H1 (cell line): Measurements from ENCODE around the gene RAP2B. TPM values are rescaled to one million over a fixed set of nuclear protein-coding genes. Genes with fewer than 3 reads are reported as not detected.

Source experiments
- CTCF ChIA-PET: fragments of 300-600 bp; sonication (Branson Sonifier 250); formaldehyde crosslinking; loops from one replicate; lab custom pipeline; 2021; ENCODE audit not compliant: partially characterized antibody; lab: Charles Lee
- POLR2A ChIA-PET: fragments of 300-600 bp; sonication (Branson Sonifier 250); formaldehyde crosslinking; loops from one replicate; lab custom pipeline; 2021; ENCODE audit warnings: inconsistent platforms; ENCODE audit not compliant: partially characterized antibody; lab: Charles Lee
- DNase-seq, 2 experiments: peaks; one replicate each; pipeline versions ENCODE4 v3.0.0 to v3.0.0-alpha.2; 2010 to 2022; ENCODE audit warnings: low spot score in 2 of 2, low read depth in 1 of 2, mixed read lengths in 1 of 2
- FAIRE-seq: peaks from 2 replicates; lab custom pipeline; 2011; peaks lifted over from hg19 to GRCh38; lab: Jason Lieb, UNC
- H2AFZ ChIP-seq: 2 replicates; pipeline ENCODE4 v1.8.1; 2012; ENCODE audit warnings: low read length, inconsistent platforms
- H2AK5ac ChIP-seq: 2 replicates; pipeline ENCODE4 v1.6.1; 2013; ENCODE audit warnings: low read depth, low read length
- H2BK120ac ChIP-seq: replicated peaks from 2 replicates; pipeline ENCODE3; 2013; ENCODE audit warnings: low read depth, low read length, inconsistent platforms
- H2BK12ac ChIP-seq: 2 replicates; pipeline ENCODE4 v1.6.1; 2013; ENCODE audit warnings: low read depth, low read length
- H2BK15ac ChIP-seq: 2 replicates; pipeline ENCODE4 v1.6.1; 2013; ENCODE audit warnings: low read length
- H2BK20ac ChIP-seq: 2 replicates; pipeline ENCODE4 v1.6.1; 2013; ENCODE audit warnings: low read length
- H2BK5ac ChIP-seq: 2 replicates; pipeline ENCODE4 v1.6.1; 2013; ENCODE audit warnings: low read depth, low read length
- H3K14ac ChIP-seq: 2 replicates; pipeline ENCODE4 v1.6.1; 2013; ENCODE audit warnings: inconsistent platforms; ENCODE audit not compliant: insufficient read length
- H3K18ac ChIP-seq: 2 replicates; pipeline ENCODE4 v1.6.1; 2013; ENCODE audit warnings: low read length; ENCODE audit errors: extremely low read depth
- H3K23ac ChIP-seq: 2 replicates; pipeline ENCODE4 v1.6.1; 2013; ENCODE audit warnings: inconsistent platforms; ENCODE audit not compliant: insufficient read length
- H3K23me2 ChIP-seq: 2 replicates; pipeline ENCODE4 v1.6.1; 2013; ENCODE audit warnings: low read depth, low read length
- H3K27ac ChIP-seq: 2 replicates; pipeline ENCODE4 v1.6.1; 2011; ENCODE audit warnings: low read depth, low read length, inconsistent platforms
- H3K27me3 ChIP-seq, 4 experiments: replicated peaks in 1 of 4; 1 replicate in 1 of 4; 2 replicates in 3 of 4; pipeline versions ENCODE4 v1.6.1 to v1.8.1; 2011 to 2013; ENCODE audit warnings: low read length in 3 of 4, mild to moderate bottlenecking in 3 of 4, inconsistent platforms in 2 of 4, mixed read lengths in 2 of 4, moderate library complexity in 1 of 4; ENCODE audit not compliant: control insufficient read depth in 3 of 4, insufficient read depth in 3 of 4; ENCODE audit errors: extremely low read depth in 1 of 4
- H3K36me3 ChIP-seq, 4 experiments: 2 replicates each; pipeline versions ENCODE4 v1.6.1 to v1.8.1; 2011 to 2013; ENCODE audit warnings: mild to moderate bottlenecking in 4 of 4, low read length in 3 of 4, moderate library complexity in 2 of 4, control low read depth in 1 of 4, inconsistent platforms in 1 of 4; ENCODE audit not compliant: insufficient read depth in 4 of 4, control insufficient read depth in 2 of 4
- H3K4ac ChIP-seq: replicated peaks from 2 replicates; pipeline ENCODE3; 2013; ENCODE audit warnings: low read length, low read depth, mixed read lengths, inconsistent platforms; ENCODE audit not compliant: insufficient read length
- H3K4me1 ChIP-seq, 4 experiments: replicated peaks in 1 of 4; 1 replicate in 1 of 4; 2 replicates in 3 of 4; pipeline versions ENCODE4 v1.6.1 to v1.8.1; 2011 to 2013; ENCODE audit warnings: low read length in 3 of 4, inconsistent platforms in 2 of 4, mixed read lengths in 1 of 4; ENCODE audit not compliant: insufficient read depth in 4 of 4, control insufficient read depth in 3 of 4
- H3K4me2 ChIP-seq, 2 experiments: 2 replicates each; pipeline versions ENCODE4 v1.6.1 to v1.8.1; 2011 to 2013; ENCODE audit warnings: low read depth in 2 of 2, low read length in 2 of 2, control low read depth in 1 of 2, inconsistent platforms in 1 of 2, mild to moderate bottlenecking in 1 of 2; ENCODE audit not compliant: insufficient read depth in 1 of 2
- H3K4me3 ChIP-seq, 4 experiments: fragments of 200-600, 300-600 bp in 1 of 4; sonication (generic), shearing (Covaris generic), sonication (Bioruptor Twin) in 1 of 4; 2 replicates each; pipeline versions ENCODE4 v1.5.1 to v1.8.1; 2011 to 2016; ENCODE audit warnings: low read length in 4 of 4, low read depth in 3 of 4, control low read depth in 2 of 4, inconsistent platforms in 2 of 4, mild to moderate bottlenecking in 2 of 4, mixed read lengths in 1 of 4, moderate library complexity in 1 of 4; ENCODE audit not compliant: insufficient read depth in 2 of 4; ENCODE audit errors: extremely low read depth in 1 of 4
- H3K56ac ChIP-seq: replicated peaks from 2 replicates; pipeline ENCODE3; 2013; ENCODE audit warnings: low read depth, mild to moderate bottlenecking, mixed read lengths, low read length, inconsistent platforms; ENCODE audit not compliant: insufficient read length
- H3K79me1 ChIP-seq: 2 replicates; pipeline ENCODE4 v1.6.1; 2013; ENCODE audit warnings: low read depth, low read length, control low read depth
- H3K79me2 ChIP-seq, 2 experiments: 2 replicates each; pipeline versions ENCODE4 v1.6.1 to v1.8.1; 2012 to 2013; ENCODE audit warnings: low read length in 2 of 2, mild to moderate bottlenecking in 2 of 2, inconsistent platforms in 1 of 2; ENCODE audit not compliant: insufficient read depth in 2 of 2, control insufficient read depth in 1 of 2
- H3K9ac ChIP-seq, 4 experiments: replicated peaks in 1 of 4; 1 replicate in 1 of 4; 2 replicates in 3 of 4; pipeline versions ENCODE4 v1.6.1 to v1.8.1; 2011 to 2013; ENCODE audit warnings: low read depth in 3 of 4, low read length in 3 of 4, control low read depth in 2 of 4, mild to moderate bottlenecking in 2 of 4, moderate library complexity in 2 of 4, inconsistent platforms in 1 of 4; ENCODE audit errors: extremely low read depth in 1 of 4
- H3K9me3 ChIP-seq, 2 experiments: 2 replicates each; pipeline versions ENCODE4 v1.6.1 to v1.8.1; 2012 to 2013; ENCODE audit warnings: mild to moderate bottlenecking in 2 of 2, moderate library complexity in 2 of 2, control low read depth in 1 of 2, inconsistent platforms in 1 of 2, low read depth in 1 of 2, low read length in 1 of 2, mixed read lengths in 1 of 2; ENCODE audit not compliant: insufficient read depth in 2 of 2
- H4K20me1 ChIP-seq, 2 experiments: replicated peaks in 1 of 2; 2 replicates each; pipeline versions ENCODE3 to v1.8.1; 2011 to 2013; ENCODE audit warnings: inconsistent platforms in 2 of 2, low read length in 2 of 2, mild to moderate bottlenecking in 1 of 2; ENCODE audit not compliant: insufficient read depth in 2 of 2, control insufficient read depth in 1 of 2
- H4K5ac ChIP-seq: 2 replicates; pipeline ENCODE4 v1.6.1; 2013; ENCODE audit warnings: low read length, low read depth, mixed read lengths, inconsistent platforms; ENCODE audit not compliant: insufficient read length
- H4K8ac ChIP-seq: 2 replicates; pipeline ENCODE4 v1.8.0; 2013; ENCODE audit warnings: mild to moderate bottlenecking, moderate library complexity, low read length, inconsistent platforms; ENCODE audit not compliant: insufficient read depth; ENCODE audit errors: extremely low read depth
- H4K91ac ChIP-seq: replicated peaks from 2 replicates; pipeline ENCODE3; 2013; ENCODE audit warnings: low read length, mixed read lengths, inconsistent platforms; ENCODE audit not compliant: insufficient read length
- ATF2 ChIP-seq: IDR thresholded peaks from 2 replicates; pipeline ENCODE4 v1.6.1; 2012; ENCODE audit warnings: low read length, inconsistent platforms
- CBX5 ChIP-seq: fragments of 300-800, 300-1000 bp; sonication (generic); IDR thresholded peaks from 2 replicates; pipeline ENCODE4 v1.7.1; 2016; ENCODE audit warnings: antibody characterized with exemption, low read length, low read depth
- CHD1 ChIP-seq: IDR thresholded peaks from 2 replicates; pipeline ENCODE4 v1.6.1; 2012; ENCODE audit warnings: low read depth, low read length, improper control_type of control experiment
- EP300 ChIP-seq, 2 experiments: IDR thresholded peaks; 1 replicate in 1 of 2; 2 replicates in 1 of 2; pipeline ENCODE4 v1.6.1; 2011 to 2012; ENCODE audit warnings: low read depth in 2 of 2, low read length in 2 of 2, mild to moderate bottlenecking in 2 of 2, borderline replicate concordance in 1 of 2, inconsistent platforms in 1 of 2, moderate library complexity in 1 of 2
- FOSL1 ChIP-seq: IDR thresholded peaks from 2 replicates; pipeline ENCODE4 v1.6.1; 2011; ENCODE audit warnings: mild to moderate bottlenecking, low read depth, low read length, moderate library complexity; ENCODE audit not compliant: insufficient read depth
- NRF1 ChIP-seq: IDR thresholded peaks from 2 replicates; pipeline ENCODE4 v1.6.1; 2011; ENCODE audit warnings: mild to moderate bottlenecking, low read depth, low read length, improper control_type of control experiment
- RFX5 ChIP-seq: IDR thresholded peaks from 2 replicates; pipeline ENCODE4 v1.6.1; 2011; ENCODE audit warnings: low read depth, low read length, improper control_type of control experiment, borderline replicate concordance
- RXRA ChIP-seq: IDR thresholded peaks from 2 replicates; pipeline ENCODE4 v1.6.1; 2011; ENCODE audit warnings: low read depth, mild to moderate bottlenecking, low read length, moderate library complexity; ENCODE audit not compliant: insufficient read depth
- SIX5 ChIP-seq: IDR thresholded peaks from 2 replicates; pipeline ENCODE4 v1.6.1; 2011; ENCODE audit warnings: mild to moderate bottlenecking, low read depth, low read length
- SRF ChIP-seq: IDR thresholded peaks from 2 replicates; pipeline ENCODE4 v1.6.1; 2011; ENCODE audit warnings: mild to moderate bottlenecking, low read depth, low read length, moderate library complexity
- TAF7 ChIP-seq: optimal IDR thresholded peaks from 2 replicates; pipeline ENCODE3; 2011; ENCODE audit warnings: low read depth, mild to moderate bottlenecking, inconsistent platforms, low read length, moderate library complexity, borderline replicate concordance
- TEAD4 ChIP-seq: IDR thresholded peaks from 2 replicates; pipeline ENCODE4 v1.6.1; 2012; ENCODE audit warnings: low read depth, low read length, inconsistent platforms, mixed read lengths
- YY1 ChIP-seq: IDR thresholded peaks from 2 replicates; pipeline ENCODE4 v1.6.1; 2011; ENCODE audit warnings: low read depth, mild to moderate bottlenecking, low read length
- WGBS, 2 experiments: shearing (Covaris generic) in 1 of 2; methylation state at CpG; one replicate each; pipeline versions ENCODE4 v1.1.6 to v1.1.7; 2013 to 2015; ENCODE audit warnings: low lambda C conversion rate in 2 of 2, mixed read lengths in 2 of 2, inconsistent platforms in 1 of 2, low coverage in 1 of 2, missing lambda C conversion rate in 1 of 2; ENCODE audit not compliant: insufficient replicate concordance in 2 of 2, insufficient coverage in 1 of 2, insufficient read length in 1 of 2; ENCODE audit errors: extremely low coverage in 1 of 2, missing lambda C conversion rate in 1 of 2; 5-methylcytosine and 5-hydroxymethylcytosine counted together
- polyA plus RNA-seq, 7 experiments: library from polyadenylated mRNA; depleted of rRNA in 3 of 7; stranded (reverse) in 5 of 7; unstranded in 2 of 7; fragments of >200 nt in 5 of 7; fragments of 200-250 nt in 2 of 7; gene quantifications; 1 replicate in 5 of 7; 2 replicates in 1 of 7; 4 replicates in 1 of 7; pipeline versions ENCODE4 v1.2.1 to v1.2.3, GENCODE V29; 2011 to 2013; ENCODE audit warnings: missing spikeins in 2 of 7, mixed read lengths in 2 of 7
- total RNA-seq: library from RNA; stranded (reverse); fragmentation: NEBNext Ultra II Directional; extraction: Animal tissue kit (Norgen Biotek cat#: 25700); gene quantifications from 2 replicates; pipeline ENCODE4 v1.2.1, GENCODE V29; 2021

RAP2B gene
- total and polyA plus RNA-seq, 2 of the 8 experiments (the other 6 are each of a cell fraction or from before 2014, with no cell fraction given) = 7.5 to 20.3 TPM

GRCh38 chr3:153144779-153145178 is 17.2 kb upstream of the RAP2B start:
- Histone ChIP-seq H3K9me3 (no peaks in the 10 kb centered on the region), H3K4ac (no peak overlapping the region), H3K56ac (no peak overlapping the region), H3K9ac (no peak overlapping the region), H2BK5ac (no peak overlapping the region), H4K91ac (no peak overlapping the region), H3K23me2 (no peaks in the 10 kb centered on the region), H2BK20ac (no peak overlapping the region), H4K8ac (no peak overlapping the region), H3K4me2 (no peak overlapping the region), H3K23ac (no peak overlapping the region), H2AFZ (no peak overlapping the region), H3K79me2 (no peaks in the 10 kb centered on the region), H2BK12ac (no peak overlapping the region), H3K4me3 (no peak overlapping the region), H3K14ac (no peak overlapping the region), H2BK15ac (no peak overlapping the region), H4K5ac (no peak overlapping the region), H3K27me3 (no peaks in the 10 kb centered on the region), H2BK120ac (no peak overlapping the region), H3K79me1 (no peaks in the 10 kb centered on the region), H4K20me1 (no peaks in the 10 kb centered on the region), H3K18ac (no peak overlapping the region), H3K27ac (no peak overlapping the region), H3K4me1 (no peaks in the 10 kb centered on the region), H2AK5ac (no peak overlapping the region), H3K36me3 (no peaks in the 10 kb centered on the region)
- POLR2A ChIA-PET = no interaction called here
- DNase-seq = no peak
- WGBS, 2 experiments = 79% methylated on average over 1 of the region's 1 CpG; no CpG with 5 or more reads in 1 of the 2 experiments
- CTCF ChIA-PET = interaction anchor here (0.7 kb wide), 1 partner anchor 108 kb away, joined by 3 read pairs; no protein-coding TSS in a partner anchor
- FAIRE-seq = no peak
- TF ChIP-seq TAF7 (no peak), NRF1 (no peak), FOSL1 (no peak), EP300 (IDR thresholded peaks at IDR 0.05; ENCODE audit: borderline replicate concordance in 1 of 2, low read depth in 2 of 2, low read length in 2 of 2) (no peak), RXRA (no peak), CBX5 (no peak), TEAD4 (no peak), ATF2 (no peak), SRF (no peak), YY1 (no peak), SIX5 (no peak), CHD1 (no peak), RFX5 (no peak)
